Uterus (tissue), 2 donors: Measurements from ENCODE around the gene TWIST2.

ENCODE experiments used
- POLR2A ChIP-seq, 2 donors: fragments of 450-650 bp; IDR thresholded peaks; one replicate each; pipeline ENCODE4 v1.6.1; 2016; ENCODE audit warnings: antibody characterized with exemption in 2 of 2, mild to moderate bottlenecking in 1 of 2, moderate library complexity in 1 of 2
- TF ChIP-seq, protein P1 (sequence below), 4 experiments: fragments of 200-600 bp in 2 of 4; fragments of 450-650 bp in 2 of 4; sonication (generic) in 2 of 4; IDR thresholded peaks; one replicate each; pipeline ENCODE4 v1.5.1; 2016 to 2019; ENCODE audit warnings: antibody characterized with exemption in 4 of 4, mild to moderate bottlenecking in 2 of 4, moderate library complexity in 1 of 4

- TF ChIP-seq, protein P1, sequence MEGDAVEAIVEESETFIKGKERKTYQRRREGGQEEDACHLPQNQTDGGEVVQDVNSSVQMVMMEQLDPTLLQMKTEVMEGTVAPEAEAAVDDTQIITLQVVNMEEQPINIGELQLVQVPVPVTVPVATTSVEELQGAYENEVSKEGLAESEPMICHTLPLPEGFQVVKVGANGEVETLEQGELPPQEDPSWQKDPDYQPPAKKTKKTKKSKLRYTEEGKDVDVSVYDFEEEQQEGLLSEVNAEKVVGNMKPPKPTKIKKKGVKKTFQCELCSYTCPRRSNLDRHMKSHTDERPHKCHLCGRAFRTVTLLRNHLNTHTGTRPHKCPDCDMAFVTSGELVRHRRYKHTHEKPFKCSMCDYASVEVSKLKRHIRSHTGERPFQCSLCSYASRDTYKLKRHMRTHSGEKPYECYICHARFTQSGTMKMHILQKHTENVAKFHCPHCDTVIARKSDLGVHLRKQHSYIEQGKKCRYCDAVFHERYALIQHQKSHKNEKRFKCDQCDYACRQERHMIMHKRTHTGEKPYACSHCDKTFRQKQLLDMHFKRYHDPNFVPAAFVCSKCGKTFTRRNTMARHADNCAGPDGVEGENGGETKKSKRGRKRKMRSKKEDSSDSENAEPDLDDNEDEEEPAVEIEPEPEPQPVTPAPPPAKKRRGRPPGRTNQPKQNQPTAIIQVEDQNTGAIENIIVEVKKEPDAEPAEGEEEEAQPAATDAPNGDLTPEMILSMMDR (IDR thresholded peaks at IDR 0.05), result no peak
- no peak for TF ChIP-seq POLR2A (IDR thresholded peaks at IDR 0.05)
Measured at GRCh38 chr2:238916875-238917590, 69.1 kb downstream of the TWIST2 start.
